8988T (cell line): ENCODE measurements around the gene KRT34.
"Not testable (repeated sequence)": the region's sequence is repeated elsewhere in the genome, so short reads cannot be mapped to it uniquely, and the experiment has no call there.

Experiments used
- DNase-seq: peaks from one replicate; pipeline ENCODE4 v3.0.0; 2011

The KRT34 gene

DNA sequence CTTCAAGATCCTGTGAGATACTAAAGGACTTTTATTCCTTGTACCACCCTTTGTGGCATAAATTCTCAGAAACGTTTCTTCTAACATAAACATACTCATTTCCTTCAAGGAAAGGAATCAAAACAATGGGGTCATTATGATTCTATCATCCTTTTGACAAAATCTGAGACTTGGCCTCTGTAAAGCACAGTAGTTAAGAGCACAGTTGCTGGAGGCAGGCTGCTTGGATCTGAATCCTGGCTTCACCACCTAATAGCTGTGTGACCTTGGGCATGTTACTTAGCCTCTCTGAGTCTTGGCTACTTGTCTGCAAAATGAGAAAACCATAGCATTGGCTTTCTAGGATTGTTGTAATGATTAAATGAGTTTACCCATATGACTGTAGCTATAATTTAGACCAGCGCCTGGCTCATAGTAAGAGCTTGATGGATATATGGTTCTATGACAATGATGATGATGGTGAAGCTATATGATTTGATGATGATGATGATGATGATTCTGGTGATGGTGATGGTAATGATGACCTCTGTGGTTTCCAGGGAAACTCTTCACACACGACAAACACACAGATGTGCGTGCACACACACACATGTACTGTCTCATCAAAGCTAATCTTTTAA is 21.4 kb upstream of the KRT34 start:
- DNase-seq, result no peak

- DNase-seq, result no peak
Observed at GRCh38 chr17:41402161-41402560, 20.1 kb upstream of the KRT34 start.

DNA sequence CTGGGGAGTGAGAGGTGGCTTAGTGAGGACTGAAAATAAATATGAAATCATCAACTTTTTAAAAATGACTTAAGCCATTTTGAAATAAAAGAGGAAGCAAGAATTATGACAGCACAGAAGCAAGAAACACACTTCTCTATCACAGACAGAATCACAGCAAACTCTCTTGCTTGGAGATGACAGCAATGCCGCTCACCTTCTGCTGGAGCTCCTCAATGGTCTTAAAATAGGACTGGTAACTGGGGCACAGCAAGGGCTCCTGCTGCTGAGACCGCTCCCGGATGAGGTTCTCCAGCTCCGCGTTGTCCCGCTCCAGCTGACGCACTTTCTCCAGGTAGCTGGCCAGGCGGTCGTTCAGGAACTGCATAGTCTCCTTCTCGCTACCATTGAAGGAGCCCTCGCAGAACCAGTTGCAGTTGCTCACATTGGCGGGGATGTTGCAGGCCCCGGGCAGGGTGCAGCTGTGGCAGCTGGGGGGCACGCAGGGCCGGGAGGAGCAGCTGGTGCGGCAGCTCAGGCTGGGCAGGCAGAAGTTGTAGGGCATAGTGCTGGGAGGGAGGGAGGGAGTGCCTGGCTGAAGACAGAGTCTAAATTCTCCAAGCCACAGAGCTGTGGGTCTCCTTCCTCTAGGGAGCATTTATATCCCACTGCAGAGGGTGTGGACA is 15.0 kb upstream of the KRT34 start, which contains the start of gene KRT31:
TSS of gene KRT31 (minus strand) at position 613 of the 665 bp plus-strand sequence. CDS start at position 544, 69 bp downstream.
- DNase-seq, result no peak

DNA sequence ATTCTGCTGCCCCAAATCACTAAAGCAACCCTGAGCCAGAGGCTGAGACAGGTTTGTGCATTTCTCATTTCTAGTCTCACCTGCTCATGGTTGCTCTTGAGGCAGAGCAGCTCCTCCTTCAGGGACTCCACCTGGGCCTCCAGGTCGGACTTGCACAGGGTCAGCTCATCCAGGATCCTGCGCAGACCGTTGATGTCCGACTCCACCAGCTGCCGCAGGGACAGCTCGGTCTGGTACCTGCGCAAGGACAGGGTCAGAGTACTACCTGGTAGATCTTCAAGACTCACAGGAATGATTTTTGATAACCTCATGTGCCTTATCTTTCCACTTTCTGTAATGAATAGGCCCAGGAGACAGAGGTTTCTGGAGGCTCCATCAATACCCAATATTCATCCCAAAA is 14.2 kb upstream of the KRT34 start:
- no peak for DNase-seq

- no peak for DNase-seq
Observed at GRCh38 chr17:41395611-41396010, 13.5 kb upstream of the KRT34 start.

- DNase-seq, result not testable (repeated sequence)
Observed at GRCh38 chr17:41395044-41395443, 12.9 kb upstream of the KRT34 start.

GRCh38 chr17:41394254-41394996 is 12.3 kb upstream of the KRT34 start:
- DNase-seq, result no peak

GRCh38 chr17:41393826-41394225 is 11.7 kb upstream of the KRT34 start:
- DNase-seq, result no peak

GRCh38 chr17:41393294-41393693 is 11.2 kb upstream of the KRT34 start:
- no peak for DNase-seq

- DNase-seq, result no peak
Observed at GRCh38 chr17:41392278-41392677, 10.2 kb upstream of the KRT34 start.

GRCh38 chr17:41391535-41391934 is 9.4 kb upstream of the KRT34 start:
- DNase-seq, result no peak

DNA sequence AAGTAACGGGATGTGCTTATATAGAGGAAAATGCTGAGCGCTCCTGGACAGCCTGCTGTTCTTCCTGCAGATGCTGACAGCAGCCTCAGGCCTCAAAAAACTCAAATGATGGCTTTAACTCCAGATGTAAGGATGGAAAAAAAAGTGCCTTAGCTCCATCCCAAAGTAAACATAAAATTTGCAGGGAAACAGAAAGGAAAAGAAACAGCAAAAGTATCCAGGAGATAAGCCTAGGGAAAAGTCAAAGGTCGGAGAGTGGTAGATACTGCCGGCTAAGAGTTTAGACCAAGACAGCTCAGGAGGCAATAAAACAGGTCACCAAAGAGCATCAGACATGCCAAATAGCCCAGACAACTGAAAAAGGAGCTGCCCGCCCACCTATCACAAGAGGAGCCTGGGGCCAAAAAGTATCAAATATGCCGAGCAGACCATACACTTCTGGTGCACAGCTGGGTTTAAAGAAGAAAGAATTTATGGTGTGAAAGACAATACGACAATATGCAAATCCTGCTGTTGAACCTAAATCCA is 8.4 kb upstream of the KRT34 start:
- no peak for DNase-seq

- no peak for DNase-seq
Observed at GRCh38 chr17:41387670-41388069, 5.6 kb upstream of the KRT34 start.

GRCh38 chr17:41386227-41386626 is 4.1 kb upstream of the KRT34 start:
- DNase-seq, result no peak

DNA sequence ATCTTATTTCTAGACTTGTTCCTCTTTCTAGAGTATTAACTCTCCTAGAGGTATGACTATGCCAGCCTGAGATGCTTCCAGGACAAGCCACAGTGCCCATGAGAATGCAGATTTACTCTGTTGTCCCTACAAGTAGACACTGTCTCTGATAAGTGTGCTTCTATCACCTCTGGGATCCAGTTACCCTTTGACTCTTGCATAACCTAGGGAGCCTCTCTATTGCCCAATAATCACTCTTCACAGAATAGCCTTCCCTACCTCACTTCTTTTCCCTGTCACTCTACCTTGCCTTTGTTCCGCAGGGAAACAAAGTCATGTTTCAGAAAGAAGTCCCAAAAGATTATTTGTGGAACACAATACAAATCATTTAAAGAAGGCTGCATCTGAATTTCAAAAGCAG is 1.6 kb upstream of the KRT34 start:
- DNase-seq, result no peak

GRCh38 chr17:41382394-41382793 is 288 bp upstream of the KRT34 start:
- no peak for DNase-seq

DNA sequence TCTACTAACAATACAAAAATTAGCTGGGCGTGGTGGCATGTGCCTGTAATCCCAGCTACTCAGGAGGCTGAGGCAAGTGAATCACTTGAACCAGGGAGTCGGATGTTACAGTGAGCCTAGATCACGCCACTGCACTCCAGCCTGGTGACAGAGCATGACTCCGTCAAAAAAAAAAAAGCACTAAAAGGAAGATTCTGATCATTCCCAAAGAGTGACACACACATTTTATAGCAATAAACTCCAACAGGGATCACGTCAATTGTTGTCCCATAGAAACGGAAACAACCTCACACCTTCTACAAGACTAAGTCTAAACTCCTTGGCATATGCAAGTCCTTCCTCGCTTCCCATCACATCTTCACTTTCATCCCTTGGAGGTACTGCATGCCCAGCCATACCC is 2.0 kb downstream of the KRT34 start:
- not testable (repeated sequence) for DNase-seq

DNA sequence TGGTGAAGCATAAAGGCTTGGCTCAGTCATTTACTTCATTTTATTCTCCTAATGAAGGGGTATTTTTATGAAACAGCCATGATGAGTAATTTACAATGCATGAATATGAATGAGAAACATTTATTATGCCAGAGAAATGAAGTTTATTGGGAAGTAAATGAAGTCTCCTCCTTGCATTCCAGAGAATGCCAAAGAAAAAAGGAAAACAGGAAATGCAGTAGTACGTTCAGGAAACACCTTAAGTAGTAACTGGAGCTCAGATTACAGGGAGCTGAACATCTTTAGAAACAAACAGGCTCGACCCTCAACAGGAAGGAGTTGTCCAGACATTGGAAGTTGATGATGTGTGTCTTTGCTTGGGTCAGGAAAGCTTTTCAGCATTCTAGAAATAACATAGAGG is 4.6 kb downstream of the KRT34 start:
- no peak for DNase-seq

- no peak for DNase-seq
Observed at GRCh38 chr17:41369713-41370112, 12.4 kb downstream of the KRT34 start, which contains the start of gene KRT33B. KRT33B (minus strand) TSS chr17:41369813; CDS start chr17:41369750, 63 bp downstream.

DNA sequence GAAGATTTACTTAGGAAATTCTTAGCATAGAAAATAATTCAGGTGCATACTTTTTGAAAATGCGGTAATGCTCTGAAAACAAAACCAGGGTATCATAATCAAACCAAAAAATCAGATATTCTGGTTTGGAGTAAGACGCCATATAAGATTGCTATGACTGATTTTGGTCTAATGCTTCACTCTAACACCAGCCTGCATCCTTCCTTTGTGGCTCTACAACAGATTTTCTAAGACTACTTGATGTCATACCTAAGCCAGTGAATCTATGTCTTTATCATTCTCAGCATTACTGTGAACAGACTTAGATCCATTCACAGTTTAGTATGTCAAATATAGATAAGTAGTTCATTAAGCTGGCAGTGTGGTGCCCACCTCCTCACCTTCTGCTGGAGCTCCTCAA is 13.1 kb downstream of the KRT34 start:
- no peak for DNase-seq

GRCh38 chr17:41367426-41368075 is 14.6 kb downstream of the KRT34 start:
- peak; percentile 47 for DNase-seq

- DNase-seq, result no peak
Observed at GRCh38 chr17:41366070-41366469, 16.0 kb downstream of the KRT34 start.

- no peak for DNase-seq
Observed at GRCh38 chr17:41363881-41364280, 18.2 kb downstream of the KRT34 start.
